GOT3 (cell line): ENCODE data around the gene HHAT.
"Not testable (repeated sequence)": the region's sequence is repeated elsewhere in the genome, so short reads cannot be mapped to it uniquely, and the experiment has no call there.

Experiments
- DNase-seq: peaks from one replicate; lab custom pipeline; 2025; ENCODE audit warnings: mixed read lengths; lab: John Stamatoyannopoulos, UW

The HHAT gene

GRCh38 chr1:210397252-210397651 lies 68.5 kb downstream of the HHAT start:
- no peak for DNase-seq

DNA sequence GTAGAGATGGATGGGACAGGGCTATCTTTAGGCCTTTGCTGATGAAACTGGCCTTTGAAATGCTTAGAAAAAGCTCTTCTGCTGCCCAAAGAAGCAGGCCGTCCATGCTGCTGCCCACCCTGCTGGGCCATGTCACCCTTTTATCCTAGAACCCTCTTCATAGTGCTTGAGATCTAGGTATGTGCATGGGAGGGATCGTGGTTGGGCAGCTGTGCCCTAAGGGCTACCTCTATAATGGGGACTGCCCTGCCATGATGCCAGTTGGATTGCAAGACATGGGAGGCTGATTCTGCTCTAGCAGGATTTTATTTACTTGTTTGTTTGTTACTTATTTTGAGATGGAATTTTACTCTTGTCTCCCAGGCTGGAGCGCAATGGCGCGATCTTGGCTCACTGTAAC lies 69.0 kb downstream of the HHAT start:
- no peak for DNase-seq

GRCh38 chr1:210398466-210398865 lies 69.8 kb downstream of the HHAT start:
- DNase-seq = no peak

- DNase-seq = no peak
These were observed 71.5 kb downstream of the HHAT start for GRCh38 chr1:210400043-210400840.

- DNase-seq = no peak
These were observed 73.9 kb downstream of the HHAT start for GRCh38 chr1:210402560-210402959.

- no peak for DNase-seq
These were observed 76.6 kb downstream of the HHAT start for GRCh38 chr1:210405316-210405715.

- DNase-seq = not testable (repeated sequence)
These were observed 77.6 kb downstream of the HHAT start for GRCh38 chr1:210406341-210406740.

DNA sequence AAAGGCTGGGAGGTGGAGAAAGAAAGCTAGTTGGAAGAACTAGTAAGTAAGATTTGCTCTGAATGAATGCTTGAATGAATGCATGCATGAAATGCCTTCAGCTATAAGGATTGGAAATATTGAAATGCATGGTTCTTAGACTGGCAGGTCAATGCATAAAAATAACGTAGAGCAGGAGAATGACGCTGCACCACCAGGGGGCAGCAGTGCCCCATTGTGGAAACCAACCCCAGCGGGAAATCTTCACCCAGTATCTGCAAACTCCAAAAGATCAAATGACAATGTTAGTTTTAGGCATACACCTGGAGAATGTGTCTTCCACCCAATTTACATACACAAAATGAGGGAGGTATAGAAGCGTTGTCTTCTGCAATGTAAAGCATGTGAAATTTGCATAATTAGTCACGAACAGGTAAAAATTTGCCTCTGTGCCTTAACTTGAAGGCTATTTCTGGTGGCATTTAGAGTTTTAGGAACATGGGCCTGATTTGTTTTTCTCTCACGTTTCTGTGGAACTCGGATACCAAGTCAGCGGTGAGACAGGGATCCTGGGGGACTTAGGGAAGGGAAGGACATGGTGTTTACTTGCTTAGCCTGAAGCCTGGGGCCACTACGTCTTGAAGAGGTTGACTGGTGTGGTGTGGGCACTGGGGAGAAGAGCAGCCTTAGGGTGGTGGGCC lies 78.6 kb downstream of the HHAT start:
- peak; percentile 21 for DNase-seq

- DNase-seq = no peak
These were observed 79.2 kb downstream of the HHAT start for GRCh38 chr1:210407887-210408252.

- DNase-seq = no peak
These were observed 83.5 kb downstream of the HHAT start for GRCh38 chr1:210412240-210412639.

GRCh38 chr1:210413951-210414350 lies 85.2 kb downstream of the HHAT start:
- DNase-seq = no peak

DNA sequence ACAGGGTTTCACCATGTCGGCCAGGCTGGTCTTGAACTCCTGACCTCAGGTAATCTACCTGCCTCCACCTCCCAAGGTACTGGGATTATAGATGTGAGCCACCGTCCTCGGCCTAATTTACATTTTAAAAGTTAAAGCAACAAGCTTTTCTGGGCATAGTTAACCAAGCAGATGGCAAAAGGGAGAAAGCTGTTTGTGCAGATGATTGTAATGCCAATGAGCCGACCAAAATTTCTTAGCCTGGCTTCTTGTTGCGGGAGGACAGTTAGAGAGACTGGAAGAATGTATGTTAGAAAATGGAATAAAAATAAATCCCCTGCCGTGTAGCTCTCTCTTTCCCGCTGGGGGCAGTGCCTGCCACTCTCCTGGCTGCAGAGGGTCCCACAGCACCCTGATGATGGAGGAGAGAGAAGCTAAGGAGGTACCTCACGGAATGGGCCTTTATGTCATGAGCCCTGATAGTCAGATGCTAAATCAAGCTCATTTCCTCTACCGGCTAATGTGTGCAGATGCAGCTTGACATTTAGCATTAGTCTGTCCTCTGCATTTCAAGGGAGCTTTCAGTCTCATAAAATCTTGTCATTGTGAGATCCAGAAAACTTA lies 87.2 kb downstream of the HHAT start:
- no peak for DNase-seq

DNA sequence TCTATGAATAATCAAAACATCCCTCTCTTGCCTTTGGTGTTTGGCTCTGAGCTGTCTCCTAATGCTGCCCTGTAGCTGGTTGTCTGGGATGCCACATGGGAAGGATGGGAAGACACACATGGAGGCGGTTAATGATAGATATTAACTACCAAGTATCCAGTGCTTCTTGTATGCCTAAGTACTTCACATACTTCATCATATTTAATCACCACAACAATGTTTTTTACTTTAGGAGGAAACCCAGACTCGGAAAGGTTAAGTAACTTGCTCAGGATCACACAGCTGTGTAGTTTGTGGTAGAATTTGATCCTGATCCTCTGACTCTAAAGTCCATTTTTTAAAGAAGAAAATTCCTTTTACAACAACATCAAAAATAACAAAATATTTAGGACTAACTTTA lies 88.0 kb downstream of the HHAT start:
- no peak for DNase-seq

- DNase-seq = no peak
These were observed 89.2 kb downstream of the HHAT start for GRCh38 chr1:210417881-210418280.

DNA sequence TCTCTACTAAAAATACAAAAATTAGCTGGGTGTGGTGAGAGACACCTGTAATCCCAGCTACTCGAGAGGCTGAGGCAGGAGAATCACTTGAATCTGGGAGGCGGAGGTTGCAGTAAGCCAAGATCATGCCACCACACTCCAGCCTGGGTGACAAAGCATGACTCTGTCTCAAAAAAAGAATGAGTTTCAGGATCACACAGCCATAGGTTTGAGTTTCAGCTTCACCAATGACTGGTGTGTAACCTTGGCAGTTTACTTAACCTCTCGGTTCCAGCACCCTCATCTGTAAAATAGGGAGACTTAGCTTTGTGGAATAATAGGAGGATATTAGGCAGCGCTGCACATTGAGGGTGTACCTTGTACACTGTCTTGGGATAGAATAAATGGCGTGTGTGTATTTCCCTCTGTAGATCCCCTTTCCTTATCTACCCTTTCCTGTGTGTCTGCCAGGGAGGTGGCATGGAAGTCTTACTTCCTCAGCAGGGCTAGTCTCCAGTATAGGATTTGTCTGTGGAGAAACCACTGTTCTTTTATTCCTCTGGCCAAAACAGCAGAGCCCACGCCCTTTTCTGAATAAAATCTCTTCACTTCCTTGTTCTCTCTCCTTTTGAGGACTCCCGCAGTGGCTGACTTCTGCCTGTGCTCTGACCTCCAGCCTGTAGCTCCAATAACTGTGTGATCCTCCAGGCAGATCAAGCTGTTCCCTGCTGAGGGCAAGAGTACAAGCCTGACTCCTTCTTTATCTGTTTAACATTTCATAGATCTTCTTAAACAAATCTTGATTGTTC lies 90.4 kb downstream of the HHAT start:
- no peak for DNase-seq

DNA sequence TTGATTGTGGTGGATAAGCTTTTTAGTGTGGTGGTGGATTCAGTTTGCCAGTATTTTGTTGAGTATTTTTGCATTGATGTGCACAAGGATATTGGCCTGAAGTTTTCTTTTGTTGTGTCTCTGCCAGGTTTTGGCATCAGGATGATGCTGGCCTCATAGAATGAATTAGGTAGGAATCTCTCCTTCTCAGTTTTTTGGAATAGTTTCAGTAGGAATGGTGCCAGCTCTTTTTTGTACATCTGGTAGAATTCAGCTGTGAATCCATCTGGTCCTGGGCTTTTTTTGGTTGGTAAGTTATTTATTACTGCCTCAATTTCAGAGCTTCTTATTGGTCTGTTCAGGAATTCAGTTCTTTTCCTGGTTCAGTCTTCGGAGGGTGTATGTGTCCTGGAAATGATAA lies 98.0 kb downstream of the HHAT start:
- DNase-seq = not testable (repeated sequence)

DNA sequence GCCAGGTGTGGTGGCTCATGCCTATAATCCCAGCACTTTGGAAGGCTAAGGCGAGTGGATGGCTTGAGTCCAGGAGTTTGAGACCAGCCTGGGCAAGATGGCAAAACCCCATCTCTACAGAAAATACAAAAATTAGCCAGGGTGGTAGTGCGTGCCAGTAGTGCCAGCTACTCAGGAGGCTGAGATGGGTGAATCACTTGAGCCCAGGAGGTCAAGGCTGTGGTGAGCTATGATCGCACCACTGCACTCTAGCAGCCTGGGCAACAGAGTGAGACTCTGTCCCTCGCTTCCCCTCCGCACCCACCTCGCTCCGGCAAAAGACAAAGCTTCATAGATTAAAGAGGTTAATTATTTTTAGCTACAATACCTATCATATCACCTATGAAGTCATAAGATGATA lies 100.0 kb downstream of the HHAT start:
- no peak for DNase-seq

DNA sequence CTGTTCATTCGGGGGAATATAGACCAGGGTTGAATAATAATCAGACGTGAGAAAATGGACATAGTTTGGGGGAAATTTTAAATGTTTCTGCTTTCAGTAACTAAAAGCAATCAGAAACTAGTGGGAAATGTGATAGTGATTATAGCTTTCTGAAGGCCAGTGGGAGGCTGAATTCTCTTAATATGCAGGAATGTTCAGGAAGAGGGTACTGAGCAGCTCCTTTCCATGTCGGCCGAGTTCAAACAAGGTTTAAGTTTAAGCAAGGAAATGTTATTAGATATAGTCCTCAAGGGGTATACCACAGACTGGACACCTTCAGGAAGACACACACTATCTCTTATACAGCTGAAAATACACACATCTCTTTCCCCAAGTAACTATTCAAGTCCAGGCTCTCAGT lies 105.5 kb downstream of the HHAT start:
- no peak for DNase-seq

GRCh38 chr1:210437111-210437510 lies 108.4 kb downstream of the HHAT start:
- DNase-seq = no peak

DNA sequence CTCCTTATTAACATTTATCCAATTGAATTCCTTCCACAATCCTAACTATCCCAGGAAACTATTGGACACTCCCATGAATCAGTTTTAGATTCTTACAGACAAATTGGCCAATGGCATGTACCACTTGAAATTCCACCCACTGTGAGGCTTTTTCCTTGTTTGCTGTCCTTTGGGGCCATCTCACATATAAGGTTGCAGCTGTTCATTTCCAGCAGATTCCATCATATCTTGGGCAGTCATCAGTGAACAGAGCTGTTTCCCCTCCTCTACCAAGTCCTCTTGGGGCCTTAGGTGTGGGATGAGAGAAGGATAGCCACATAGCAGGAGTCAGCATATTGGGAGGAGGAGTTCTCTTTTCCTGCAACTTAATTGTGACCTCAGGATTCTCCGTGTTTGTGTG lies 109.1 kb downstream of the HHAT start:
- DNase-seq = no peak

- no peak for DNase-seq
These were observed 110.5 kb downstream of the HHAT start for GRCh38 chr1:210438928-210439841.
